Stomach smooth muscle (tissue), 2 donors: ENCODE measurements around the gene ADAMTS14.
"Not testable (repeated sequence)": the region's sequence is repeated elsewhere in the genome, so short reads cannot be mapped to it uniquely, and the experiment has no call there.

Experiments
- H3K27ac ChIP-seq: one replicate; pipeline ENCODE4 v1.7.0; 2013; ENCODE audit warnings: mild to moderate bottlenecking, low read length, inconsistent platforms
- H3K27me3 ChIP-seq, 2 donors: one replicate each; pipeline ENCODE4 v1.7.0; 2013; ENCODE audit warnings: low read length in 2 of 2; ENCODE audit not compliant: insufficient read depth in 2 of 2, control insufficient read depth in 1 of 2
- H3K36me3 ChIP-seq, 2 donors: one replicate each; pipeline ENCODE4 v1.7.0; 2013; ENCODE audit warnings: low read length in 2 of 2; ENCODE audit not compliant: control insufficient read depth in 2 of 2, insufficient read depth in 2 of 2
- H3K4me1 ChIP-seq: one replicate; pipeline ENCODE4 v1.7.0; 2013; ENCODE audit warnings: low read length; ENCODE audit not compliant: control insufficient read depth, insufficient read depth
- H3K4me3 ChIP-seq, 2 donors: one replicate each; pipeline ENCODE4 v1.7.0; 2013; ENCODE audit warnings: low read length in 2 of 2
- H3K9ac ChIP-seq, 2 donors: one replicate each; pipeline ENCODE4 v1.7.0; 2013; ENCODE audit warnings: low read length in 2 of 2, mild to moderate bottlenecking in 1 of 2
- H3K9me3 ChIP-seq, 2 donors: one replicate each; pipeline ENCODE4 v1.7.0; 2013; ENCODE audit warnings: low read length in 2 of 2; ENCODE audit not compliant: control insufficient read depth in 2 of 2
- donor health status: healthy.
- donor health status: Pancreatic carcinoma.

ADAMTS14 gene

DNA sequence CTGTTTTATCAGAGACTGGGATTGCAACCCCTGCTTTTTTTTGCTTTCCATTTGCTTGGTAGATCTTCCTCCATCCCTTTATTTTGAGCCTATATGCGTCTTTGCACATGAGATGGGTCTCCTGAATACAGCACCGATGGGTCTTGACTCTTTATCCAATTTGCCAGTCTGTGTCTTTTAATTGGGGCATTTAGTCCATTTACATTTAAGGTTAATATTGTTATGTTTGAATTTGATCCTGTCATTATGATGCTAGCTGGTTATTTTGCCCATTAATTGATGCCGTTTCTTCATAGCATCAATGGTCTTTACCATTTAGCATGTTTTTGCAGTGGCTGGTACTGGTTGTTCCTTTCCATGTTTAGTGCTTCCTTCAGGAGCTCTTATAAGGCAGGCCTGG is 29.0 kb upstream of the ADAMTS14 start:
- not testable (repeated sequence) for H3K36me3 ChIP-seq, H3K9ac ChIP-seq, H3K27me3 ChIP-seq, H3K9me3 ChIP-seq, H3K27ac ChIP-seq, H3K4me3 ChIP-seq, H3K4me1 ChIP-seq

- H3K27ac ChIP-seq, H3K36me3 ChIP-seq, H3K27me3 ChIP-seq, H3K4me1 ChIP-seq, H3K4me3 ChIP-seq, H3K9me3 ChIP-seq, H3K9ac ChIP-seq: not testable (repeated sequence)
These were observed 27.3 kb upstream of the ADAMTS14 start for GRCh38 chr10:70644959-70645358.

- H3K36me3 ChIP-seq: no peaks in the 10 kb centered on the region
- no peak overlapping the region for H3K4me3 ChIP-seq
- H3K9ac ChIP-seq: no peak overlapping the region
- no peaks in the 10 kb centered on the region for H3K27me3 ChIP-seq
- H3K27ac ChIP-seq: no peak overlapping the region
- H3K4me1 ChIP-seq: no peaks in the 10 kb centered on the region
- peaks cover 0 to 4% of the 10 kb centered on the region in 2 donors for H3K9me3 ChIP-seq
These were observed 25.2 kb upstream of the ADAMTS14 start for GRCh38 chr10:70647086-70647485.

GRCh38 chr10:70648427-70648826 is 23.9 kb upstream of the ADAMTS14 start:
- no peaks in the 10 kb centered on the region for H3K36me3 ChIP-seq
- no peak overlapping the region for H3K4me3 ChIP-seq
- H3K9ac ChIP-seq: no peak overlapping the region
- peaks cover 0 to 4% of the 10 kb centered on the region in 2 donors for H3K9me3 ChIP-seq
- H3K4me1 ChIP-seq: peaks cover under 1% of the 10 kb centered on the region
- no peak overlapping the region for H3K27ac ChIP-seq
- no peaks in the 10 kb centered on the region for H3K27me3 ChIP-seq

- Histone ChIP-seq H3K9me3 (peaks cover 0 to 4% of the 10 kb centered on the region in 2 donors), H3K27ac (no peak overlapping the region), H3K9ac (no peak overlapping the region), H3K4me1 (peaks cover 5% of the 10 kb centered on the region), H3K36me3 (no peaks in the 10 kb centered on the region), H3K4me3 (no peak overlapping the region), H3K27me3 (no peaks in the 10 kb centered on the region)
These were observed 22.8 kb upstream of the ADAMTS14 start for GRCh38 chr10:70649526-70649925.

- Histone ChIP-seq H3K9ac (no peak overlapping the region), H3K9me3 (peaks cover 0 to 4% of the 10 kb centered on the region in 2 donors), H3K27me3 (no peaks in the 10 kb centered on the region), H3K36me3 (no peaks in the 10 kb centered on the region), H3K4me3 (no peak overlapping the region), H3K4me1 (peaks cover 5% of the 10 kb centered on the region), H3K27ac (no peak overlapping the region)
These were observed 22.2 kb upstream of the ADAMTS14 start for GRCh38 chr10:70650104-70650503.

GRCh38 chr10:70650718-70651117 is 21.6 kb upstream of the ADAMTS14 start:
- H3K4me3 ChIP-seq: no peak overlapping the region
- no peaks in the 10 kb centered on the region for H3K27me3 ChIP-seq
- no peak overlapping the region for H3K9ac ChIP-seq
- H3K36me3 ChIP-seq: no peaks in the 10 kb centered on the region
- no peak overlapping the region for H3K27ac ChIP-seq
- peaks cover 0 to 4% of the 10 kb centered on the region in 2 donors for H3K9me3 ChIP-seq
- peaks cover 5% of the 10 kb centered on the region for H3K4me1 ChIP-seq

GRCh38 chr10:70651661-70652060 is 20.6 kb upstream of the ADAMTS14 start:
- Histone ChIP-seq H3K9me3 (peaks cover 0 to 4% of the 10 kb centered on the region in 2 donors), H3K4me3 (no peak overlapping the region), H3K36me3 (no peaks in the 10 kb centered on the region), H3K4me1 (peaks cover 5% of the 10 kb centered on the region), H3K9ac (no peak overlapping the region), H3K27ac (no peak overlapping the region), H3K27me3 (no peaks in the 10 kb centered on the region)

DNA sequence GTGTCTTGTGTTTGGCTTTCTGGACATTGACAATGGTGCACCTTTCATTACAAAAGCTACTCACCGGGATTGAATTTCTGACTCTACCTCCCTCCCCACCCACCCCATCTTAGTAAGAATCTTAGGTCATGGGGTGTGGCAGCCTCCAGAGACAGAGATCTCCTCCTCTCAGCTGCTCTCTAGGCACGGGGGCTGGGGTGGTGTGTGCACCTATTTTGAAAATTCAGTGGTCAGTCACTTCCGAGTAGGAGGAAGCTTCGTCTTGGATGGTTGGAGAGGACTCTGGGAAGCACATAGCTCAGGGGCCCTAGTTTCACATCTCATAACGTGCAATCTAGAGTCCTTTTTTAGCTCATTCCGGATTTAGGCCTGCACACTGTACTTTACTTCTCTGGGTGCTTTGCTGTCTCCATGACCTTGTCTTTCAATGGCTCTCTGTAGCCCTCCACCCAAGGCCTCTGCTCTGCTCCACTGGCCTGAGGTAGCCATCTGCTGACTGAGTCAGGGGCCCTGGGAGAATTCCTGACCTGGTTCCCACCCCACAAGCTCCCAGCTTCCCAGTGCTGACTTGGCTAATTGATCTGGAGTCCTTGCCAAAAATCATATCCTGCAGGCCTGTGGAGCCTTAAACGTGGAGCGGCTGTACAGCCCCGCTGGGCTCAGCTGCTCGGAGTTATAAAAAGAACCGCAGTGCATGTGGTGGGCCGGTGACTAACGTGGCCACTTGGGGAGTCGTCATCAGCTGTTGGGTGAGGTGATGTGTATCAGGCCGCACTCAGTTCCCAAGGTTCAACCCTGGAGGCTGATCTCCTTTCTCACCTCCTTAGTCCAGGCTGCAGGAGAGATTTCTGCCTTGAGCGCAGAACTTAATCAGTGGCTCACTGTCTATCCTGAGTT is 19.3 kb upstream of the ADAMTS14 start:
- Histone ChIP-seq H3K9ac (no peak overlapping the region), H3K4me1 (peaks cover 5% of the 10 kb centered on the region), H3K4me3 (no peak overlapping the region), H3K27me3 (no peaks in the 10 kb centered on the region), H3K36me3 (no peaks in the 10 kb centered on the region), H3K27ac (no peak overlapping the region), H3K9me3 (peaks cover 0 to 4% of the 10 kb centered on the region in 2 donors)

DNA sequence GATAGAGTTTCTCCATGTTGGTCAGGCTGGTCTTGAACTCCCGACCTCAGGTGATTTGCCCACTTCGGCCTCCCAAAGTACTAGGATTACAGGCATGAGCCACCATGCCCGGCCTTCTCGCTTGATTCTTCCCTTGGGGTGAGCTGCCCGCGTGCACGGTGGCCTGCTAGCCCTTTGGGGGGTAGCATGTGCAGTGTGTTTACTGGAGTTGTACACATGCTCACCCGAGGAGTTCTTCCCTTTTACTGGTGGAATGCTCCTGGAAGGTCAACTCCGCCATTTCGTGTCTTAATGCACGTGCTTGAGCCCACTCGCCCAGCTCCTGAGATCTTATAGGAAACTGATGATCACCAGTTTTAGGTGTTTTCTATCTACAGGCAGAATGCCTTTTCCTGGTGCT is 17.0 kb upstream of the ADAMTS14 start:
- peaks cover 5% of the 10 kb centered on the region for H3K4me1 ChIP-seq
- no peak overlapping the region for H3K4me3 ChIP-seq
- H3K27me3 ChIP-seq: no peaks in the 10 kb centered on the region
- H3K9me3 ChIP-seq: no peaks in the 10 kb centered on the region
- no peak overlapping the region for H3K27ac ChIP-seq
- H3K36me3 ChIP-seq: no peaks in the 10 kb centered on the region
- H3K9ac ChIP-seq: no peak overlapping the region

- Histone ChIP-seq H3K27me3 (no peaks in the 10 kb centered on the region), H3K9ac (no peak overlapping the region), H3K4me3 (no peak overlapping the region), H3K36me3 (no peaks in the 10 kb centered on the region), H3K9me3 (no peaks in the 10 kb centered on the region), H3K4me1 (peaks cover 5% of the 10 kb centered on the region), H3K27ac (no peak overlapping the region)
These were observed 15.8 kb upstream of the ADAMTS14 start for GRCh38 chr10:70656489-70656888.
